GM23248 (cell line): ENCODE results near the gene PGAP2.

Experiments
- EZH2 ChIP-seq: fragments of 200-600 bp; sonication (generic); IDR thresholded peaks from 2 replicates; pipeline ENCODE4 v1.6.1; 2018; ENCODE audit warnings: antibody characterized with exemption, mild to moderate bottlenecking; ENCODE audit not compliant: insufficient read depth, poor library complexity, severe bottlenecking
- EZH2phosphoT487 ChIP-seq: fragments of 200-600 bp; sonication (generic); IDR thresholded peaks from 2 replicates; pipeline ENCODE4 v1.6.1; 2018; ENCODE audit warnings: antibody characterized with exemption, moderate library complexity, mild to moderate bottlenecking, low read depth; ENCODE audit not compliant: insufficient read depth

DNA sequence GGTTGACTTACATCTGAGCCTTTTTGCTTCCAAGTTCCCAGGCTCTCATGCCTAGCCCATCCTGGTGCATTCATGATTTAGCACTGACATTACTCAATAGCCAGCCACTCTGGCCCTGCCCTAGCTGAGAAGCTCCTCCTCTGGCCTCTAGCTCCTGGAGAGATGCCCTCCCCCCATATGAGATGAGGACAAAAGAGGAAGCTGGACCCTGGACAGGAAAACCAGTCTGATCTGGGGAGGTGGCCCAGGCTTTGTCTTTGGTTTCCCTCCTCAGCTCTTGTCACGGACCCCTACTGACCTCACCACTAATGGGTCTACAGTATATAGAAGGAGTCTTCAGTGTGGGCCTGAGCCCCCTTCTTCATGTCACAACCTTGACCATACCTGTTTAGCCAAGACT is 29.4 kb downstream of the PGAP2 start:
- no peak for TF ChIP-seq EZH2
- no peak for TF ChIP-seq EZH2phosphoT487
